RWPE1 (cell line): Measurements from ENCODE around the gene KIAA0586.

ENCODE experiments used
- CTCF ChIA-PET: fragments of 350-600 bp; sonication (Branson Sonifier 250); formaldehyde crosslinking; extraction: SDS; loops from one replicate; lab custom pipeline; 2021; lab: Yijun Ruan, JAX
- POLR2A ChIA-PET: fragments of 400-600 bp; formaldehyde crosslinking; extraction: SDS; loops from one replicate; lab custom pipeline; 2020; ENCODE audit warnings: antibody characterized with exemption; ENCODE audit not compliant: low non-redundant PET; lab: Yijun Ruan, JAX
- DNase-seq: peaks from one replicate; pipeline ENCODE4 v3.0.0; 2012; ENCODE audit warnings: low spot score
- H3K27ac ChIP-seq: fragments of 450-650 bp; 2 replicates; pipeline ENCODE4 v1.5.1; 2017
- CTCF ChIP-seq: fragments of 450-650 bp; conservative IDR thresholded peaks from 2 replicates; pipeline ENCODE4 v1.5.1; 2017; ENCODE audit warnings: low read depth, mild to moderate bottlenecking

KIAA0586 gene

DNA sequence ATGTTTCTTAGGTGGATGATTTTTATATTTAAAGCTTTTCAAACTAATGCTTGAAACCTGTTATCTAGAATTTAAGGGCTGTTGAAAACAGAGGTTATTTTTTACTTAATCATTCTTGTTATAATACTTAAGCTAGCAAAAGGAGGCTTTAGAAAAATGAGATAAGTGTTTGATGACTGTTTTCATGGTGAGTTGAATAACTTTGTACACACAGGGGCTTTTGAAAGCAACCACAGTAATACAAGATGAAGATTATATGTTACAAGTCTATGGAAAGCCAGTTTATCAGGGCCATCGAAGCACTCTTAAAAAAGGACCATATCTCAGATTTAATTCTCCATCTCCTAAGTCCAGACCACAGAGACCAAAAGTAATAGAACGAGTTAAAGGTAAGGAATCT is 33.3 kb downstream of the KIAA0586 start:
- TF ChIP-seq CTCF: no peak
- no peak overlapping the region for H3K27ac ChIP-seq
- ChIA-PET POLR2A (no interaction called here), CTCF (no interaction called here)
- no peak for DNase-seq

DNA sequence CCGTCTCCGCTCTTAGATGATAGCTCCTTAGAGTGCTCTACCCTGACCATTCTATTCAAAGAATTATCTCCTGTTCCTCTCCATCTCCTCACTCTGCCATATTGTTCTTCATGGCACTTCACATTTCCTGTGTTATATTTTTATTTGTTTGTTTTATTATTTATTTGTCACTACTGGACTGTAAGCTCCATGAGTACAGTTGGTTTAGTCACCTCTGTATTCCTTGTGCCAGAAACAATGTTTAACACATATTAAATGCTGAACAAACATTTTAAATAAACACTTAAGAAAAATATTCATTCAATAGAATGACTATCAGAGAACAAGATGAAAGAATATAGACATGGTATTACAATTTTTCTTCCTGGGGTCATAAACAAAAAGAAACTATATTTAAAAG is 35.6 kb downstream of the KIAA0586 start:
- H3K27ac ChIP-seq: no peak overlapping the region
- TF ChIP-seq CTCF: no peak
- ChIA-PET CTCF (no interaction called here), POLR2A (no interaction called here)
- DNase-seq: no peak

GRCh38 chr14:58464652-58465051 is 37.1 kb downstream of the KIAA0586 start:
- ChIA-PET CTCF (no interaction called here), POLR2A (no interaction called here)
- no peak for DNase-seq
- H3K27ac ChIP-seq: no peak overlapping the region
- no peak for TF ChIP-seq CTCF

DNA sequence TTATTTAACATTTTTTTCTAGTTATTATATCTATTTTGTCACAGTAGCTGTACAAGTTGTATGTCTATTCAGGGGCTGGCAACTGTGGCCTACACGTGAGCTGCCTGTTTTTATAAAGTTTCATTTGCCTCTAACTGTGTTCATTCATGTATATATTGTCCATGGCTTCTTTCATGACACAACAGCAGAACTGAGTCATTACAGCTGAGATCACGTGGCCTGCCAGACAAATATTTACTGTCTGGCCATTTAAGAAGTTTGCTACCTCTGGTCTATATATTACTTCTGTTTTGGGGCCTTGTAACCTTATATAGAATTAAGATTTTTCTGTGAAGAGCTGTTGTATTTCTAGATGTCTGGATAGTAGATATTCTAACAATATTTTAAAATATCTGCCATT is 37.9 kb downstream of the KIAA0586 start:
- TF ChIP-seq CTCF: no peak
- no peak overlapping the region for H3K27ac ChIP-seq
- CTCF ChIA-PET: interaction anchor here (0.6 to 0.7 kb wide), 2 partner anchors 197 to 1254 kb away, joined by 3 to 4 read pairs; no protein-coding TSS in a partner anchor
- DNase-seq: peak; percentile 29
- POLR2A ChIA-PET: no interaction called here

DNA sequence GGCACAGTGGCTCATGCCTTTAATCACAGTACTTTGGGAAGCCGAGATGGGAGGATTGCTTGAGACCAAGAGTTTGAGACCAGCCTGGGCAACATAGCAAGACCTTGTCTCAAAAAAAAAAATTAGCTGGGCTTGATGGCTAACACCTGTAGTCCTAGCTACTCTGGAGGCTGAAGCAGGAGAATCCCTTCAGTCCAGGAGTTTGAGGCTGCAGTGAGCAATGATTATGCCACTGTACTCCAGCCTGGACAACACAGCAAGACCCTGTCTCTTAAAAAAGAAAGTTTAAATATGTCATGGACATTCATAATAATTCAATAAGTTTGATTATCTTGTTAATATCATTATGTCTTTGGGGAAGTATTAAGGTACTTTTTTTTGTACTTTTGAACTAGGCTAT is 38.9 kb downstream of the KIAA0586 start:
- ChIA-PET CTCF (interaction anchor here (0.7 kb wide), 1 partner anchor 11 kb away, joined by 4 read pairs; no protein-coding TSS in a partner anchor), POLR2A (no interaction called here)
- TF ChIP-seq CTCF: no peak
- no peak overlapping the region for H3K27ac ChIP-seq
- DNase-seq: no peak

- no peak overlapping the region for H3K27ac ChIP-seq
- DNase-seq: no peak
- no peak for TF ChIP-seq CTCF
- POLR2A ChIA-PET: interaction anchor here (0.7 kb wide), 1 partner anchor 47 kb away, joined by 4 read pairs; no protein-coding TSS in a partner anchor
- CTCF ChIA-PET: no interaction called here
These were observed 40.1 kb downstream of the KIAA0586 start for GRCh38 chr14:58467575-58467974.
